HUES6 (cell line): Measurements from ENCODE around the gene TXNDC11.
"Not testable (repeated sequence)": the region's sequence is repeated elsewhere in the genome, so short reads cannot be mapped to it uniquely, and the experiment has no call there.

ENCODE experiments used
- H3K27ac ChIP-seq: 2 replicates; pipeline ENCODE4 v1.7.0; 2013; ENCODE audit warnings: low read depth, mild to moderate bottlenecking, low read length, inconsistent platforms
- H3K27me3 ChIP-seq: 2 replicates; pipeline ENCODE4 v1.6.1; 2013; ENCODE audit warnings: low read length; ENCODE audit not compliant: control insufficient read depth, insufficient read depth
- H3K36me3 ChIP-seq: 2 replicates; pipeline ENCODE4 v1.6.1; 2013; ENCODE audit warnings: low read length; ENCODE audit not compliant: control insufficient read depth, insufficient read depth
- H3K4me1 ChIP-seq: 2 replicates; pipeline ENCODE4 v1.6.1; 2013; ENCODE audit warnings: low read length; ENCODE audit not compliant: control insufficient read depth, insufficient read depth
- H3K4me3 ChIP-seq: 2 replicates; pipeline ENCODE4 v1.5.1; 2013; ENCODE audit warnings: low read depth, low read length
- H3K9ac ChIP-seq: one replicate; pipeline ENCODE4 v1.6.1; 2013; ENCODE audit warnings: mild to moderate bottlenecking, low read length
- H3K9me3 ChIP-seq: 2 replicates; pipeline ENCODE4 v1.6.1; 2013; ENCODE audit warnings: low read depth, low read length; ENCODE audit not compliant: control insufficient read depth, insufficient read depth

The TXNDC11 gene

DNA sequence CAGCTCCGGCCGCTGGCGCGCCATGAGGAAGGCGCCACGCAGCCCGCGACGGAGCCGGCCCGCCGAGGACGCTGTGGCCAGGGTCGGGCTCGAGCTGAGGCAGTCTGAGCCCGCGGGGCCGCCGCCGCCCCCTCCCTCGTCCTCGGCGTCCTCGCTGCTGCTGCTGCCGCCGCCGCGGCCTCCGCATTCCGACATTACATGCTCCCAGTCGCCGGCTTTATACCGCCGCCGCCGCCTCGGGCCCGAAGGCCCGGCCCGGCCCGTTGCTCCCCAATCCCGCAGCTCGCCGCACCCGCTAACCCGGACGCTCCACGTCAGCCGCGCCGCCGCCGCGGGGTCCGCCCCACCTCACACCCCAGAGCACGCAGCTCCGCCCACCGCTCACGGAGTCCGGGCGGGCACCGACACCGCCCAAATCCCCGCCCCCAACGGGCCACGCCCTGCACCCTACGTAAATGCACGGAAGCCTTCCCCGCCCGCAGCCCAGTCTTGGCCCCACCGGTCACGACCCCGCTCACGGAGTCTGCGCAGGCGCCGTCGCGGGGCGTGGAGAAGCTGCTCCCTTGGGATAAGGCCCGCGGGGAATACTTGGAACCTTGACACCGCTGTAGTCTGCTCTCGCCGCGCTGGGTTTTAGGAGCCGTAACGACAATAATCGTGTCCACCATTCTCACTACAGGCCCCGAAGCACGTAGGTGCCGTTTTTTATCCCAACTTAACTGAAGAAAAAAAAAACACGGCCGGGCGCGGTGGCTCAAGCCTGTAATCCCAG, at the start of gene TXNDC11:
Gene TXNDC11, minus strand, starts transcription at position 322 of the 772 bp plus-strand sequence. Its CDS starts 127 bp downstream, at position 195.
- Histone ChIP-seq H3K4me3 (peak within 1 kb of the TSS; percentile 83), H3K27ac (peak within 1 kb of the TSS; percentile 66; the same call in 1 of the 2 replicates), H3K27me3 (no peaks in the 10 kb centered on the region), H3K9ac (peak within 1 kb of the TSS; percentile 91), H3K4me1 (peaks cover 17% of the 10 kb centered on the region; the same call in 1 of the 2 replicates), H3K9me3 (no peaks in the 10 kb centered on the region), H3K36me3 (peaks cover 7% of the 10 kb centered on the region; the same call in 1 of the 2 replicates)

- Histone ChIP-seq H3K4me3 (no peak overlapping the region), H3K4me1 (peaks cover 20% of the 10 kb centered on the region; the same call in 1 of the 2 replicates), H3K27me3 (no peaks in the 10 kb centered on the region), H3K9ac (no peak overlapping the region), H3K36me3 (peaks cover 14% of the 10 kb centered on the region), H3K27ac (no peak overlapping the region), H3K9me3 (no peaks in the 10 kb centered on the region)
These were observed 48.6 kb upstream of the TXNDC11 start for GRCh38 chr16:11791144-11791828.

- H3K36me3 ChIP-seq = peaks cover 7% of the 10 kb centered on the region; the same call in 1 of the 2 replicates
- no peak overlapping the region for H3K4me3 ChIP-seq
- H3K9me3 ChIP-seq = no peaks in the 10 kb centered on the region
- H3K9ac ChIP-seq = no peak overlapping the region
- no peaks in the 10 kb centered on the region for H3K27me3 ChIP-seq
- peaks cover 23% of the 10 kb centered on the region; the same call in 1 of the 2 replicates for H3K4me1 ChIP-seq
- no peak overlapping the region for H3K27ac ChIP-seq
These were observed 46.3 kb upstream of the TXNDC11 start for GRCh38 chr16:11788914-11789313.

- H3K9me3 ChIP-seq, H3K27ac ChIP-seq, H3K27me3 ChIP-seq, H3K4me3 ChIP-seq, H3K9ac ChIP-seq, H3K36me3 ChIP-seq: not testable (repeated sequence)
- peaks cover 15% of the 10 kb centered on the region; the same call in 1 of the 2 replicates for H3K4me1 ChIP-seq
These were observed 42.4 kb upstream of the TXNDC11 start for GRCh38 chr16:11784980-11785599.

GRCh38 chr16:11784381-11784780, 41.7 kb upstream of the TXNDC11 start:
- not testable (repeated sequence) for H3K27me3 ChIP-seq, H3K27ac ChIP-seq, H3K9ac ChIP-seq, H3K9me3 ChIP-seq, H3K4me3 ChIP-seq
- Histone ChIP-seq H3K36me3 (peaks cover 12% of the 10 kb centered on the region), H3K4me1 (peaks cover 15% of the 10 kb centered on the region; the same call in 1 of the 2 replicates)

DNA sequence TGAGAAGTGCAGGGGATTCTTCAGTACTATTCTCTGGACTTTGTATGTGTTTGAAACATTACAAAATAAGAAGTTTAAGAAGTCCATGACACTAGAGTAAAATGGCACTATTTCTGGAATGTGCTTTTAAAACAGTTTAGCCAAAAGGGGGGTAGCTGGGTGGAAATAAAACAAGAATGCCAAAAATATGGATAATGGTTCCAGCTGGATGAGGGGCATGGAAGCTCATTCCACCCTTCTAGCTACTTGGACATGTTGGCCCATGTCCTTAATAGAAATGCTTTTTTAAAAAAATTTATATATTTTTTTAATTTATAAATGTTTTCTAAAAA, 41.3 kb upstream of the TXNDC11 start:
- Histone ChIP-seq H3K27ac (no peak overlapping the region), H3K9ac (no peak overlapping the region), H3K4me1 (peaks cover 15% of the 10 kb centered on the region; the same call in 1 of the 2 replicates), H3K9me3 (no peaks in the 10 kb centered on the region), H3K4me3 (no peak overlapping the region), H3K27me3 (no peaks in the 10 kb centered on the region), H3K36me3 (peaks cover 15% of the 10 kb centered on the region)

DNA sequence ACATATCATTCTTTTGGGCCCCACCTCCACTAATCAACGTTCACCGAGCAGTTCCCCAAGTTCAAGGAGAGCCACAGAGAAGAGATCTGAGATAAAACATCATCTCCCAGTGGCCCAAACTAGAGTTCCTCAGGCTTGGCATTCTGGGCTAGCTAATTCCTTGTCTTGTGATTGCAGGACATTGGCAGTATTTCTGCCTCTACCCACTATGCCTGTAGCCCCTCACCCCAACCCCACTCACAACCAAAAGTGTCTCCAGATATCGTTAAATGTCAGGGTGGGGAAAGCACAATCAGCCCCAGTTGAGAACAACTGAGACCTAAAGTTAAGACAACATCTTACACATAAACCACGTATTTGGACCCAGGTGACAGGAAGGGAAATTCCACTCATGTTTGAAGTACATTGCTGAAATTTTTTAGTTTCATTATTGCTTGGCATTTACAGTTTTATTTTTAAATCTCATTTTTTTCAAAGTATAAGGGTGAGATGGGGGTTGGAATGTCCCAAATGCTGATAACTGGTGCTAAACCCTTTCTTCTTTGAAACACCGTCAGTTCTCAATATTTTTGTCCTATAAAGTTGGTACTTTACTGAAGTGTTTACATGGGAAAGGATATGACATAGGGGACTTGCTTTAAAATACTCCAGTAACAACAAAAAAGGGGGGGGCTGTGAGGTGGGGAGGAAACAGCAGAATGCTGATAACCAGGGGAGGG, 40.8 kb upstream of the TXNDC11 start:
- peaks cover 15% of the 10 kb centered on the region; the same call in 1 of the 2 replicates for H3K4me1 ChIP-seq
- no peak overlapping the region for H3K27ac ChIP-seq
- no peak overlapping the region for H3K4me3 ChIP-seq
- peaks cover 19% of the 10 kb centered on the region for H3K36me3 ChIP-seq
- no peak overlapping the region for H3K9ac ChIP-seq
- no peaks in the 10 kb centered on the region for H3K27me3 ChIP-seq
- H3K9me3 ChIP-seq = no peaks in the 10 kb centered on the region

- Histone ChIP-seq H3K4me3 (no peak overlapping the region), H3K9ac (no peak overlapping the region), H3K9me3 (no peaks in the 10 kb centered on the region), H3K27ac (peak overlapping the region; percentile 35; the same call in 1 of the 2 replicates), H3K36me3 (peaks cover 33% of the 10 kb centered on the region), H3K4me1 (peaks cover 11% of the 10 kb centered on the region; the same call in 1 of the 2 replicates), H3K27me3 (no peaks in the 10 kb centered on the region)
These were observed 39.1 kb upstream of the TXNDC11 start for GRCh38 chr16:11781773-11782172.

DNA sequence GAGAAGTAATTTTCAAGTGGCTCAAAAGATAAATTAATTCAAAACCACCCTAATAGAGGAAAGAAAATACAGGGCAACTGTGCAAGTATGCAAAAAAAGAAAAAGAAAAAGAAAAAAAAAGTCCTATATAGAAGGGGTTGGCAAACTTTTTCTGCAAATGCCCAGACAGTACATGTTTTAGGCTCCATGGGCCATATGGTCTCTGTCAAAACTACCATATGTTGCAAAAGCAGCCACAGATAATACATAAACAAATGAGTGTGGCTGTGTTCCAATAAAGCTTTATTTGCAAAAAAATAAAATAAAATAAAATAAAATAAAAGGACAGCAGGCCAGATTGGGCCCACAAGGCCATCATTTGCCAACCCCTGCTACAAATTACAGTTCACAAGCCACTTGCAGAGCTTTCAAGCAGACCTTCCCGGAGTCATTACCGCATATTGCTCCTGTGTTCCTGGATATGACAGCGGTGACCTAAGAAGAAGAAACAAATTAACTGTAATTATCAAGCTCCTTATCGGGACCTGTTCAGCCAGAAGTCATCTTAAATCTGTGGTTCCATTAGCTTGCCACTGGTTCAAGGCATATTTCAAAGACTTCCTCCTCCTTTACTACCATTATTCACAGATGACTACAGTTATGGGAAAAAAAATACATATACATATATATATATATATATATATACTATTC, 38.5 kb upstream of the TXNDC11 start:
- no peak overlapping the region for H3K9ac ChIP-seq
- peaks cover 39% of the 10 kb centered on the region for H3K36me3 ChIP-seq
- no peaks in the 10 kb centered on the region for H3K9me3 ChIP-seq
- H3K4me1 ChIP-seq = peaks cover 8% of the 10 kb centered on the region; the same call in 1 of the 2 replicates
- no peaks in the 10 kb centered on the region for H3K27me3 ChIP-seq
- H3K27ac ChIP-seq = no peak overlapping the region
- no peak overlapping the region for H3K4me3 ChIP-seq

DNA sequence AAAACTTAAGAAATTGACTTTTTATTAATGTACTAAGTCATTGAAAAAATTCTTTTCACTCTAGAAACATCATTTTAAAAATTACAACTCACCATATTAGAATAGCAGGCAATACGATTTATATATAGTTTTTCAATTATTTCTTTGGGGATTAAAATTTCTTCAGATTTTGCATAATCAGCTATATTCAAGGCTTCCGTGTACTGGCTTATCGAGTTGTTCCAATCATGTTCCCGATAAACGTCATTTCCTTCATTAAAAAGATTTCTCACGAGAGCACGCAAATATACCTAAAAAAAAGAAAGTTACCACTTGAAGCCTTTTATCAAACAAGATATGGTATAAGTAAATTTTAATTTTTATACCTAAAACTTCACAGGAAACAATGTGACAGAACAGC, 36.4 kb upstream of the TXNDC11 start:
- no peaks in the 10 kb centered on the region for H3K9me3 ChIP-seq
- H3K27ac ChIP-seq = no peak overlapping the region
- peaks cover 58% of the 10 kb centered on the region for H3K36me3 ChIP-seq
- H3K4me3 ChIP-seq = no peak overlapping the region
- H3K27me3 ChIP-seq = no peaks in the 10 kb centered on the region
- no peak overlapping the region for H3K9ac ChIP-seq
- H3K4me1 ChIP-seq = peaks cover 8% of the 10 kb centered on the region; the same call in 1 of the 2 replicates
